Mucosa of rectum (tissue), 2 donors: ENCODE measurements around the gene HIGD2B.
A peak's percentile ranks its signal among the peaks of the same experiment; 100 is the strongest.
"Not testable (repeated sequence)": the region's sequence is repeated elsewhere in the genome, so short reads cannot be mapped to it uniquely, and the experiment has no call there.

Experiments
- H3K27ac ChIP-seq, 2 donors: one replicate each; pipeline ENCODE4 v1.7.0; 2013; ENCODE audit warnings: inconsistent platforms in 2 of 2, low read depth in 2 of 2, low read length in 2 of 2
- H3K27me3 ChIP-seq, 2 donors: one replicate each; pipeline ENCODE4 v1.7.0; 2013; ENCODE audit warnings: low read length in 2 of 2; ENCODE audit not compliant: control insufficient read depth in 2 of 2, insufficient read depth in 2 of 2
- H3K36me3 ChIP-seq, 2 donors: one replicate each; pipeline ENCODE4 v1.7.0; 2013; ENCODE audit warnings: low read length in 2 of 2; ENCODE audit not compliant: control insufficient read depth in 2 of 2, insufficient read depth in 2 of 2
- H3K4me1 ChIP-seq, 2 donors: one replicate each; pipeline ENCODE4 v1.7.0; 2013; ENCODE audit warnings: low read length in 2 of 2, mild to moderate bottlenecking in 1 of 2; ENCODE audit not compliant: control insufficient read depth in 2 of 2, insufficient read depth in 2 of 2
- H3K4me3 ChIP-seq, 2 donors: one replicate each; pipeline ENCODE4 v1.7.0; 2013; ENCODE audit warnings: low read length in 2 of 2
- H3K9ac ChIP-seq, 2 donors: one replicate each; pipeline ENCODE4 v1.7.0; 2013; ENCODE audit warnings: low read length in 2 of 2, low read depth in 1 of 2, mild to moderate bottlenecking in 1 of 2
- H3K9me3 ChIP-seq, 2 donors: one replicate each; pipeline ENCODE4 v1.7.0; 2013; ENCODE audit warnings: low read length in 2 of 2; ENCODE audit not compliant: control insufficient read depth in 2 of 2
- donor health status: healthy.
- donor health status: Normal muscosa, but diverticular disease.

Gene HIGD2B

GRCh38 chr15:72648631-72649253 lies 37.2 kb downstream of the HIGD2B start:
- H3K27me3 ChIP-seq, H3K4me3 ChIP-seq, H3K27ac ChIP-seq, H3K36me3 ChIP-seq, H3K9me3 ChIP-seq, H3K4me1 ChIP-seq, H3K9ac ChIP-seq: not testable (repeated sequence)

- H3K9me3 ChIP-seq, H3K4me3 ChIP-seq, H3K36me3 ChIP-seq, H3K27me3 ChIP-seq, H3K9ac ChIP-seq, H3K4me1 ChIP-seq, H3K27ac ChIP-seq: not testable (repeated sequence)
Measured at GRCh38 chr15:72642271-72642670, 43.7 kb downstream of the HIGD2B start.

- H3K4me1 ChIP-seq, H3K27me3 ChIP-seq, H3K27ac ChIP-seq, H3K9ac ChIP-seq, H3K4me3 ChIP-seq, H3K9me3 ChIP-seq, H3K36me3 ChIP-seq: not testable (repeated sequence)
Measured at GRCh38 chr15:72639759-72640483, 46.1 kb downstream of the HIGD2B start.

GRCh38 chr15:72636519-72637282 lies 49.3 kb downstream of the HIGD2B start:
- H3K9ac ChIP-seq, H3K27ac ChIP-seq, H3K9me3 ChIP-seq, H3K27me3 ChIP-seq, H3K4me1 ChIP-seq, H3K36me3 ChIP-seq: not testable (repeated sequence)
- peak overlapping the region in 1 of 2 donors; percentile 37 for H3K4me3 ChIP-seq

- H3K9me3 ChIP-seq, H3K9ac ChIP-seq, H3K36me3 ChIP-seq, H3K27me3 ChIP-seq, H3K27ac ChIP-seq, H3K4me1 ChIP-seq, H3K4me3 ChIP-seq: not testable (repeated sequence)
Measured at GRCh38 chr15:72629068-72629570, 56.9 kb downstream of the HIGD2B start.

- H3K36me3 ChIP-seq, H3K27me3 ChIP-seq, H3K27ac ChIP-seq, H3K9ac ChIP-seq, H3K4me3 ChIP-seq, H3K9me3 ChIP-seq, H3K4me1 ChIP-seq: not testable (repeated sequence)
Measured at GRCh38 chr15:72628249-72629067, 57.5 kb downstream of the HIGD2B start.

GRCh38 chr15:72626153-72626552 lies 59.8 kb downstream of the HIGD2B start:
- not testable (repeated sequence) for H3K27me3 ChIP-seq, H3K27ac ChIP-seq, H3K9ac ChIP-seq, H3K4me3 ChIP-seq, H3K9me3 ChIP-seq, H3K36me3 ChIP-seq, H3K4me1 ChIP-seq
